Aorta (tissue), 5 donors: ENCODE data around the gene SACM1L. TPM values are rescaled to one million over a fixed set of nuclear protein-coding genes. Genes with fewer than 3 reads are reported as not detected.
"Not testable (repeated sequence)": the region's sequence is repeated elsewhere in the genome, so short reads cannot be mapped to it uniquely, and the experiment has no call there.

ENCODE experiments used
- ATAC-seq: fragments of 200-7000 bp; cut with Tn5 transposase; one replicate; pipeline ENCODE4 v1.9.1; 2022; ENCODE audit warnings: moderate library complexity; ENCODE audit not compliant: low FRiP score
- DNase-seq, 2 donors: peaks; one replicate each; pipeline ENCODE4 v3.0.0-alpha.2; 2020
- H3K27ac ChIP-seq, 2 donors: one replicate each; pipeline ENCODE4 v1.5.1; 2013; ENCODE audit warnings: low read length in 2 of 2, mild to moderate bottlenecking in 2 of 2, moderate library complexity in 2 of 2, control low read depth in 1 of 2, inconsistent platforms in 1 of 2, low read depth in 1 of 2
- H3K27me3 ChIP-seq, 2 donors: one replicate each; pipeline ENCODE4 v1.6.1; 2013; ENCODE audit warnings: control low read depth in 1 of 2, low read length in 1 of 2, mild to moderate bottlenecking in 1 of 2, moderate library complexity in 1 of 2; ENCODE audit not compliant: insufficient read depth in 2 of 2, control insufficient read depth in 1 of 2
- H3K36me3 ChIP-seq, 2 donors: one replicate each; pipeline ENCODE4 v1.6.1; 2013; ENCODE audit warnings: control low read depth in 1 of 2, low read length in 1 of 2, mild to moderate bottlenecking in 1 of 2; ENCODE audit not compliant: insufficient read depth in 2 of 2, control insufficient read depth in 1 of 2
- H3K4me1 ChIP-seq, 2 donors: one replicate each; pipeline ENCODE4 v1.6.1; 2013; ENCODE audit warnings: low read length in 2 of 2, control low read depth in 1 of 2, mild to moderate bottlenecking in 1 of 2, moderate library complexity in 1 of 2; ENCODE audit not compliant: insufficient read depth in 2 of 2, control insufficient read depth in 1 of 2
- H3K4me3 ChIP-seq, 2 donors: one replicate each; pipeline ENCODE4 v1.5.1; 2013; ENCODE audit warnings: low read length in 2 of 2, control low read depth in 1 of 2, mild to moderate bottlenecking in 1 of 2
- H3K9me3 ChIP-seq: one replicate; pipeline ENCODE4 v1.6.1; 2013; ENCODE audit warnings: mild to moderate bottlenecking, low read length; ENCODE audit not compliant: control insufficient read depth
- WGBS, 2 donors: extraction: QIAGEN DNeasy Blood & Tissue Kit; methylation state at CpG; one replicate each; pipeline ENCODE4 v1.1.7; 2013; 5-methylcytosine and 5-hydroxymethylcytosine counted together
- intact Hi-C, 2 donors: fragments of 100-400 bp; cut with DNase I; formaldehyde crosslinking; loops; one replicate each; pipeline versions ENCODE4 v1.14.2 to v1.15.0; 2022
- polyA plus RNA-seq, 2 donors: library from polyadenylated mRNA; stranded (reverse); fragments of 200-250 nt; gene quantifications; one replicate each; pipeline ENCODE4 v1.2.3, GENCODE V29; 2013
- total RNA-seq, 2 donors: library from RNA; stranded (reverse); fragmentation: NEBNext Ultra II Directional; extraction: Animal tissue kit (Norgen Biotek cat#: 25700); gene quantifications; one replicate each; pipeline ENCODE4 v1.2.1, GENCODE V29; 2021
- donor health status: healthy with polysubstance abuse.
- donor health status: Bipolar disorder and iron deficiency.
- donor health status: DM: no; HTN: no; CAD: no.
- donor health status: DM: no; HTN: no; CAD: no.
- donor health status: DM: yes; HTN: yes; CAD: no.

SACM1L gene
- total and polyA plus RNA-seq, 4 donors = 16.4 to 52.3 (median 35.2) TPM

GRCh38 chr3:45748068-45748467, 58.9 kb downstream of the SACM1L start:
- no peak for DNase-seq
- H3K4me1 ChIP-seq = no peaks in the 10 kb centered on the region
- no peaks in the 10 kb centered on the region for H3K27me3 ChIP-seq
- no peak overlapping the region for H3K27ac ChIP-seq
- 68 to 70% methylated on average over 8 of the region's 8 CpGs for WGBS, 2 donors
- H3K4me3 ChIP-seq = no peak overlapping the region
- intact Hi-C loops = no loop called here
- H3K9me3 ChIP-seq = no peaks in the 10 kb centered on the region
- no peak for ATAC-seq
- no peaks in the 10 kb centered on the region for H3K36me3 ChIP-seq

GRCh38 chr3:45749036-45749600, 59.9 kb downstream of the SACM1L start:
- intact Hi-C loops, H3K4me3 ChIP-seq, H3K9me3 ChIP-seq, H3K36me3 ChIP-seq, H3K27me3 ChIP-seq, H3K27ac ChIP-seq, DNase-seq, H3K4me1 ChIP-seq, ATAC-seq: not testable (repeated sequence)
- WGBS, 2 donors = 91 to 96% methylated on average over 4 of the region's 4 CpGs

GRCh38 chr3:45749880-45750279, 60.7 kb downstream of the SACM1L start:
- intact Hi-C loops = no loop called here
- DNase-seq (no peak), ATAC-seq (no peak)
- Histone ChIP-seq H3K9me3 (no peaks in the 10 kb centered on the region), H3K27ac (no peak overlapping the region), H3K27me3 (no peaks in the 10 kb centered on the region), H3K4me1 (no peaks in the 10 kb centered on the region), H3K4me3 (no peak overlapping the region), H3K36me3 (no peaks in the 10 kb centered on the region)
- 76 to 82% methylated on average over 4 of the region's 4 CpGs for WGBS, 2 donors

GRCh38 chr3:45751537-45752242, 62.5 kb downstream of the SACM1L start:
- Histone ChIP-seq H3K4me3 (no peak overlapping the region), H3K9me3 (no peaks in the 10 kb centered on the region), H3K36me3 (no peaks in the 10 kb centered on the region), H3K27ac (no peak overlapping the region), H3K27me3 (no peaks in the 10 kb centered on the region), H3K4me1 (no peaks in the 10 kb centered on the region)
- WGBS, 2 donors = 79 to 82% methylated on average over 7 of the region's 7 CpGs
- intact Hi-C loops = no loop called here
- no peak for DNase-seq
- no peak for ATAC-seq

- H3K27me3 ChIP-seq = no peaks in the 10 kb centered on the region
- ATAC-seq (no peak), DNase-seq (no peak)
- intact Hi-C loops = no loop called here
- no peaks in the 10 kb centered on the region for H3K4me1 ChIP-seq
- no peaks in the 10 kb centered on the region for H3K9me3 ChIP-seq
- no peaks in the 10 kb centered on the region for H3K36me3 ChIP-seq
- WGBS, 2 donors = 90 to 96% methylated on average over 3 of the region's 3 CpGs
- no peak overlapping the region for H3K27ac ChIP-seq
- H3K4me3 ChIP-seq = no peak overlapping the region
Measured at GRCh38 chr3:45753095-45753494, 63.9 kb downstream of the SACM1L start.

- DNase-seq (no peak), ATAC-seq (no peak)
- Histone ChIP-seq H3K4me1 (no peaks in the 10 kb centered on the region), H3K36me3 (no peaks in the 10 kb centered on the region), H3K27ac (no peak overlapping the region), H3K27me3 (no peaks in the 10 kb centered on the region), H3K9me3 (no peaks in the 10 kb centered on the region), H3K4me3 (no peak overlapping the region)
- intact Hi-C loops = no loop called here
- WGBS, 2 donors = 93 to 96% methylated on average over 7 of the region's 7 CpGs
Measured at GRCh38 chr3:45754461-45754860, 65.3 kb downstream of the SACM1L start.

GRCh38 chr3:45756055-45756454, 66.9 kb downstream of the SACM1L start:
- no peak overlapping the region for H3K27ac ChIP-seq
- no peak for DNase-seq
- no peaks in the 10 kb centered on the region for H3K36me3 ChIP-seq
- no peak overlapping the region for H3K4me3 ChIP-seq
- 84 to 90% methylated on average over 6 of the region's 6 CpGs for WGBS, 2 donors
- no peaks in the 10 kb centered on the region for H3K27me3 ChIP-seq
- ATAC-seq = no peak
- H3K9me3 ChIP-seq = no peaks in the 10 kb centered on the region
- no peaks in the 10 kb centered on the region for H3K4me1 ChIP-seq
- intact Hi-C loops = no loop called here

- H3K4me3 ChIP-seq, H3K9me3 ChIP-seq, DNase-seq, H3K36me3 ChIP-seq, H3K27ac ChIP-seq, H3K4me1 ChIP-seq, intact Hi-C loops, H3K27me3 ChIP-seq, ATAC-seq: not testable (repeated sequence)
- 62 to 68% methylated on average over 7 of the region's 7 CpGs for WGBS, 2 donors
Measured at GRCh38 chr3:45757141-45757540, 67.9 kb downstream of the SACM1L start.

GRCh38 chr3:45758871-45759270, 69.7 kb downstream of the SACM1L start:
- DNase-seq = no peak
- H3K27ac ChIP-seq = no peak overlapping the region
- no peaks in the 10 kb centered on the region for H3K27me3 ChIP-seq
- no peak overlapping the region for H3K4me3 ChIP-seq
- intact Hi-C loops = no loop called here
- WGBS, 2 donors = 83 to 84% methylated on average over 16 of the region's 16 CpGs
- H3K9me3 ChIP-seq = no peaks in the 10 kb centered on the region
- no peaks in the 10 kb centered on the region for H3K4me1 ChIP-seq
- no peak for ATAC-seq
- H3K36me3 ChIP-seq = no peaks in the 10 kb centered on the region
